Keratinocyte (primary cell): ENCODE data around the gene CCDC88B. TPM values are rescaled to one million over a fixed set of nuclear protein-coding genes. Genes with fewer than 3 reads are reported as not detected.

Source experiments
- DNase-seq: peaks from one replicate; pipeline ENCODE4 v3.0.0-alpha.2; 2011; ENCODE audit warnings: low read depth, missing footprints, low spot score
- FAIRE-seq: peaks from 2 replicates; lab custom pipeline; 2011; peaks lifted over from hg19 to GRCh38; lab: Jason Lieb, UNC
- H2AFZ ChIP-seq: 2 replicates; pipeline ENCODE4 v1.6.0; 2012; ENCODE audit warnings: low read length, control low read depth, inconsistent platforms; ENCODE audit not compliant: control insufficient read depth
- H3K27ac ChIP-seq: 2 replicates; pipeline ENCODE4 v1.5.1; 2011; ENCODE audit warnings: low read length; ENCODE audit not compliant: control insufficient read depth, insufficient read depth
- H3K27me3 ChIP-seq: 3 replicates; pipeline ENCODE4 v1.6.0; 2011; ENCODE audit warnings: low read length; ENCODE audit not compliant: control insufficient read depth, insufficient read depth; ENCODE audit errors: extremely low read depth
- H3K36me3 ChIP-seq, 2 experiments: 2 replicates in 1 of 2; 3 replicates in 1 of 2; pipeline ENCODE4 v1.5.1; 2011; ENCODE audit warnings: low read length in 2 of 2, mild to moderate bottlenecking in 1 of 2; ENCODE audit not compliant: control insufficient read depth in 2 of 2, insufficient read depth in 2 of 2; ENCODE audit errors: extremely low read depth in 1 of 2
- H3K4me1 ChIP-seq: 3 replicates; pipeline ENCODE4 v1.5.1; 2011; ENCODE audit warnings: low read length; ENCODE audit not compliant: control insufficient read depth, insufficient read depth; ENCODE audit errors: extremely low read depth
- H3K4me2 ChIP-seq: 3 replicates; pipeline ENCODE4 v1.6.0; 2011; ENCODE audit warnings: low read depth, low read length; ENCODE audit not compliant: control insufficient read depth, insufficient read depth; ENCODE audit errors: extremely low read depth
- H3K4me3 ChIP-seq, 3 experiments: fragments of 200-600 bp in 1 of 3; sonication (generic) in 1 of 3; 2 replicates in 2 of 3; 3 replicates in 1 of 3; pipeline ENCODE4 v1.5.1; 2011 to 2016; ENCODE audit warnings: low read length in 3 of 3, mild to moderate bottlenecking in 3 of 3, control low read depth in 2 of 3, inconsistent platforms in 1 of 3, low read depth in 1 of 3, mixed read lengths in 1 of 3, mixed run types in 1 of 3, moderate library complexity in 1 of 3; ENCODE audit not compliant: control insufficient read depth in 2 of 3, insufficient read depth in 2 of 3; ENCODE audit errors: extremely low read depth in 1 of 3
- H3K79me2 ChIP-seq: 2 replicates; pipeline ENCODE4 v1.6.0; 2012; ENCODE audit warnings: low read length; ENCODE audit not compliant: control insufficient read depth, insufficient read depth
- H3K9ac ChIP-seq: 3 replicates; pipeline ENCODE4 v1.6.0; 2011; ENCODE audit warnings: low read length; ENCODE audit not compliant: control insufficient read depth, insufficient read depth; ENCODE audit errors: extremely low read depth
- H3K9me1 ChIP-seq: 3 replicates; pipeline ENCODE4 v1.6.0; 2011; ENCODE audit warnings: low read length; ENCODE audit not compliant: control insufficient read depth, insufficient read depth; ENCODE audit errors: extremely low read depth
- H3K9me3 ChIP-seq: 2 replicates; pipeline ENCODE4 v1.5.1; 2012; ENCODE audit warnings: low read depth, low read length; ENCODE audit not compliant: control insufficient read depth
- H4K20me1 ChIP-seq: 3 replicates; pipeline ENCODE4 v1.6.0; 2011; ENCODE audit warnings: low read length; ENCODE audit not compliant: control insufficient read depth, insufficient read depth; ENCODE audit errors: extremely low read depth
- EZH2 ChIP-seq: IDR thresholded peaks from one replicate; pipeline ENCODE4 v1.6.1; 2012; ENCODE audit warnings: inconsistent platforms, mild to moderate bottlenecking, low read length, moderate library complexity
- dilution Hi-C: fragments of 300-500 bp; cut with MboI; formaldehyde crosslinking; loops from one replicate; pipeline ENCODE4 v1.7.0; 2020; ENCODE audit warnings: low sequenced_read_pairs; ENCODE audit not compliant: extremely low pct_ligation_motif_present
- polyA plus RNA-seq, 5 experiments: library from polyadenylated mRNA; depleted of rRNA in 3 of 5; stranded (reverse) in 3 of 5; stranded (forward) in 1 of 5; unstranded in 1 of 5; fragments of >200 nt; gene quantifications; 1 replicate in 1 of 5; 2 replicates in 3 of 5; 3 replicates in 1 of 5; pipeline versions ENCODE4 v1.2.1 to v1.2.3, GENCODE V29; 2011 to 2012; ENCODE audit warnings: missing spikeins in 2 of 5, low read depth in 1 of 5, low replicate concordance in 1 of 5
- TF ChIP-seq, protein P1 (sequence below), 3 experiments: IDR thresholded peaks in 1 of 3; conservative IDR thresholded peaks in 1 of 3; optimal IDR thresholded peaks in 1 of 3; 2 replicates in 2 of 3; 3 replicates in 1 of 3; pipeline versions ENCODE3 to v1.5.1; 2011; ENCODE audit warnings: low read length in 3 of 3, mild to moderate bottlenecking in 3 of 3, moderate library complexity in 2 of 3, control low read depth in 1 of 3, inconsistent platforms in 1 of 3; ENCODE audit not compliant: insufficient read depth in 2 of 3; ENCODE audit errors: extremely low read depth in 1 of 3

CCDC88B gene
- polyA plus RNA-seq, 1 donor (not counting 4 experiments of a cell fraction or from before 2014, with no cell fraction given), result 3.7 TPM

DNA sequence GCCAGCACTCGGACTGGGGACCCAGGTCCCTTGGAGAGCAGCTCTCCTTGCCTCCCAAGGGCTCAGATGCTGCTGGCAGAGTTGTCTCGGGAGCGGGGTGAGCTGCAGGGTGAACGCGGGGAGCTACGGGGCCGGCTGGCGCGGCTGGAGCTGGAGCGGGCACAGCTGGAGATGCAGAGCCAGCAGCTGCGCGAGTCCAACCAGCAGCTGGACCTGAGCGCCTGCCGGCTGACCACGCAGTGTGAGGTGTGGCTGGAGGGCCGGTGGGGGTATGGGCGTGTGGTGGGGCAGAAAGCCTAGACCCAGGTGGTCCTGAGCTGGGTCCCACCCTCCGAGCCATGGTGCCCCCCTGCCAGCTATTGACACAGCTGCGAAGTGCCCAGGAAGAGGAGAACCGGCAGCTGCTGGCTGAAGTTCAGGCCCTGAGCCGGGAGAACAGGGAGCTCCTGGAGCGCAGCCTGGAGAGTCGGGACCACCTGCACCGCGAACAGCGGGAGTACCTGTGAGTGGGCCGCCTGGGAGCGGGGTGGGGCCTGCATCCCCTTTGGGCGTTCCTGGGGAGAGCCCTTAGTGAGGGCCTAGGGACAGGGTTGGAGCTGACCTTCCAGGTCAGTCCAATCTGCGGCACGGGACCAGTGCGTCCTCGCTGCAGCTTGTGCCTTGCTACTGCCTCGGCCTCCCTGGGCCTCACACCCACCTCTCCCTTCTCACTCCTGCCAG is 13.2 kb downstream of the CCDC88B start:
- no peaks in the 10 kb centered on the region for H3K36me3 ChIP-seq
- no peaks in the 10 kb centered on the region for H3K9me3 ChIP-seq
- H2AFZ ChIP-seq, result no peak overlapping the region
- DNase-seq, result no peak
- no peak overlapping the region for H3K9ac ChIP-seq
- no peaks in the 10 kb centered on the region for H3K79me2 ChIP-seq
- H3K9me1 ChIP-seq, result peaks cover 3% of the 10 kb centered on the region
- H4K20me1 ChIP-seq, result no peaks in the 10 kb centered on the region
- H3K27ac ChIP-seq, result no peak overlapping the region
- FAIRE-seq, result no peak
- H3K27me3 ChIP-seq, result no peaks in the 10 kb centered on the region
- no peak overlapping the region for H3K4me2 ChIP-seq
- TF ChIP-seq, protein P1, sequence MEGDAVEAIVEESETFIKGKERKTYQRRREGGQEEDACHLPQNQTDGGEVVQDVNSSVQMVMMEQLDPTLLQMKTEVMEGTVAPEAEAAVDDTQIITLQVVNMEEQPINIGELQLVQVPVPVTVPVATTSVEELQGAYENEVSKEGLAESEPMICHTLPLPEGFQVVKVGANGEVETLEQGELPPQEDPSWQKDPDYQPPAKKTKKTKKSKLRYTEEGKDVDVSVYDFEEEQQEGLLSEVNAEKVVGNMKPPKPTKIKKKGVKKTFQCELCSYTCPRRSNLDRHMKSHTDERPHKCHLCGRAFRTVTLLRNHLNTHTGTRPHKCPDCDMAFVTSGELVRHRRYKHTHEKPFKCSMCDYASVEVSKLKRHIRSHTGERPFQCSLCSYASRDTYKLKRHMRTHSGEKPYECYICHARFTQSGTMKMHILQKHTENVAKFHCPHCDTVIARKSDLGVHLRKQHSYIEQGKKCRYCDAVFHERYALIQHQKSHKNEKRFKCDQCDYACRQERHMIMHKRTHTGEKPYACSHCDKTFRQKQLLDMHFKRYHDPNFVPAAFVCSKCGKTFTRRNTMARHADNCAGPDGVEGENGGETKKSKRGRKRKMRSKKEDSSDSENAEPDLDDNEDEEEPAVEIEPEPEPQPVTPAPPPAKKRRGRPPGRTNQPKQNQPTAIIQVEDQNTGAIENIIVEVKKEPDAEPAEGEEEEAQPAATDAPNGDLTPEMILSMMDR (optimal IDR thresholded peaks at IDR 0.05 in 1 of 3, IDR thresholded peaks at IDR 0.05 in 1 of 3, conservative IDR thresholded peaks at IDR 0.05 in 1 of 3; ENCODE audit: extremely low read depth in 1 of 3, insufficient read depth in 2 of 3, low read length in 3 of 3), result no peak
- TF ChIP-seq EZH2, result no peak
- no peak overlapping the region for H3K4me3 ChIP-seq
- H3K4me1 ChIP-seq, result peaks cover 33% of the 10 kb centered on the region
- dilution Hi-C loops, result no loop called here

DNA sequence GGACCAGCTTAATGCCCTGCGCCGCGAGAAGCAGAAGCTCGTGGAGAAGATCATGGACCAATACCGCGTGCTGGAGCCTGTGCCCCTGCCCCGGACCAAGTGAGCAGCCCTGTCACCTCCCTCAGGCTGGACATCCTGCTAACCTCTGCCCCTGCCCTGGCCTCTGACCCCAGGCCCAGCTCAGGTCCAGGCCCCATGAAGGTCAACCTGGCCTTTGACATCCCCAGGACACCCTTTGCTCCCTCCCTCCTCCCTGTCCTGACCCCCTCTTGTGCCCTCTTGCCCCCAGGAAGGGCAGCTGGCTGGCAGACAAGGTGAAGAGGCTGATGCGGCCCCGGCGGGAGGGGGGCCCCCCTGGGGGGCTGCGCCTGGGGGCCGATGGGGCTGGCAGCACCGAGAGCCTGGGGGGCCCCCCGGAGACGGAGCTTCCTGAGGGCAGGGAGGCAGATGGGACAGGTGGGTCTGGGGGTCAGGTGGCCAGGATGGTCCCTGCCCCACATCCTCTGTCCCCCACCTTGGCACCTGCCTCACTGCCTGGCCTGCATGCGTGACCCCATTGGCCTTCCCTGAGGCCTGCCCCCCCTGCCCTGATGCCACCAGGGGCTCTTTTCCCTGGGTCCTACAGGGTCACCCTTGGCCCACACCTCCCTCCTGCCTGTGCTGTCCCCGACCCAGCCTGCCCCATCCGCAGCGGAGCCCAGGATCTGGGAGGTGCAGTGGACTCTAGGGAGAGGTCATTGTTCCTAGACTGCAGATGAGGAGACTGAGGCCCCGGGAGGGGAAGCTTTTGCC is 13.9 kb downstream of the CCDC88B start:
- H3K79me2 ChIP-seq, result no peaks in the 10 kb centered on the region
- DNase-seq (no peak), FAIRE-seq (no peak)
- H3K36me3 ChIP-seq, result no peaks in the 10 kb centered on the region
- H3K4me1 ChIP-seq, result peaks cover 34% of the 10 kb centered on the region
- dilution Hi-C loops, result no loop called here
- H3K27me3 ChIP-seq, result no peaks in the 10 kb centered on the region
- H3K4me2 ChIP-seq, result no peak overlapping the region
- TF ChIP-seq, protein P1 (optimal IDR thresholded peaks at IDR 0.05 in 1 of 3, IDR thresholded peaks at IDR 0.05 in 1 of 3, conservative IDR thresholded peaks at IDR 0.05 in 1 of 3; ENCODE audit: extremely low read depth in 1 of 3, insufficient read depth in 2 of 3, low read length in 3 of 3), result no peak
- TF ChIP-seq EZH2, result no peak
- no peak overlapping the region for H3K9ac ChIP-seq
- no peak overlapping the region for H2AFZ ChIP-seq
- no peak overlapping the region for H3K27ac ChIP-seq
- H3K4me3 ChIP-seq, result no peak overlapping the region
- H4K20me1 ChIP-seq, result no peaks in the 10 kb centered on the region
- peaks cover 3% of the 10 kb centered on the region for H3K9me1 ChIP-seq
- H3K9me3 ChIP-seq, result no peaks in the 10 kb centered on the region
